GM21723 (cell line): ENCODE measurements around the gene ZNF605.
A peak's percentile ranks its signal among the peaks of the same experiment; 100 is the strongest.
"Not testable (repeated sequence)": the region's sequence is repeated elsewhere in the genome, so short reads cannot be mapped to it uniquely, and the experiment has no call there.

ENCODE experiments used
- ATAC-seq: cut with Tn5 transposase; IDR thresholded peaks from one replicate; pipeline ENCODE4 v1.9.1; 2021; ENCODE audit warnings: mild to moderate bottlenecking, moderate library complexity; ENCODE audit not compliant: unreplicated experiment

ZNF605 gene

DNA sequence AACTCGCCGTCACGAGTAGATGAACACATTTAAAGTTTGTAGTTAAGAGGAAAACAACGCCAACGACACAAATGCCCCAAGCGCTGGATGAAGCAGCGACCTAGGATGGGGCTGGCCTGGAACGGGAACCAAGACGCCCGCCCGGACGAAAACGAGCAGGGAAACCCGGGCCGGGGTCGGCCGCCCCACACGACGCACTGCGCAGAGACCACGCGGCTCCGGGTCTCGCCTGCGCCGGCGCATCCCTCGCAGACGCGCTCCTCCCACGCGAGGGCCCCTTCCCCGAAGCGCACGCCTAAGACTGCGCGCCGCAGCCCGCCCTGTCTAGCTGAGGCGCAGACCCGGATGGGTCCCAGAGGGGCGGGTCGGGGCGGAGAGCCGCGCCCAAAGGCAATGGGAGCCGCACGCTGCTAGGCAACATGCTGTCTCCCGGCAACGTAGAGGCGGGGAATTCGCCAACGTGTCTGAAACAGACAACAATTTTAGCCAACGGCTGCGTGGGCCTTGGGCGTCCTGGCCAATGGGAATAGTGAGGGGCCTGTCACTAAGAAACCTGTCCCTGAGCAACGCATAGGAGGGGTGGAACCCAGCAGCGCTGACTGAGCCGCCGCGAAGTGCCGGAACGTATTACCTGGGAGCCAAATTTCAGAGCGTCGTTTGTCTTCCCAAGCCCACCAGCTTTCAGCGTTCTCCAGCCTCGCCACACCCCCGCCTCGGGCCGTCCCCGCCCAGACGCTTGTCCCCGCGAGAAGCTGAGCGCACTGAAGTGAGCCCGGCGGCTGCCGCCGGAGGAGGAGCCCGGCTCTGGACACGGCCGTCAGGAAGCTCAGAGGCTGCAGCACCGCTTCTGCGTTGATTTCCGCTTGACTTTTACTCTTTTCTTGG lies 47.7 kb downstream of the ZNF605 start:
- ATAC-seq = peak; percentile 97

DNA sequence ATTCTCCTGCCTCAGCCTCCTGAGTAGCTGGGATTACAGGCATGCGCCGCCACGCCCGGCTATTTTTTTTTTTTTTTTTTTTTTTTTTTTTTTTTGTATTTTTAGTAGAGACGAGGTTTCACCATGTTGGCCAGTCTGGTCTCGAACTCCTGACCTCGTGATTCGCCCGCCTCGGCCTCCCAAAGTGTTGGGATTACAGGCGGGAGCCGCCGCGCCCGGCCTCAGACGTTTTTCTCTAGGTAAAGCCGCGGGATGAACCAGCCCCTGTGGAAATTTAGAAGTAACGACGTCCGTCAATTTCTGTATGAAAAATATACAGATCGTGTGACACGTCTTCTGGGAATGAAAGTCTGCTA lies 48.3 kb downstream of the ZNF605 start:
- not testable (repeated sequence) for ATAC-seq

DNA sequence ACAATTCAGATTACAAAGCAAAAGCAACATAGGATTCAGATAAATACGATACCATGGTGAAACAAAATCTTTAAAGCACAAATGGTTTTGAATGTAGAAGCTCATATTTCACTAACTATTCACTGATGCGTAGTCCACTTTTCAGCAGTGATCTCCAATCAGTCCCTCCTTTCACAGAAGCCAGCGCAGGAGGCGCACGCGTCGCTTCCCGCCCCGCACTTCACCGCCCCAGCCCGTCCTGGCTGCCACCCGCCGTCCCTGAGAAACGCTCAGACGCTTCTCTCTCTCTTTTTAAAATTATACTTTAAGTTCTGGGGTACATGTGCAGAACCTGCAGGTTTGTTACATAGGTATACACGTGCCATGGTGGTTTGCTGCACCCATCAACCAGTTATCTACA lies 48.9 kb downstream of the ZNF605 start:
- no peak for ATAC-seq

DNA sequence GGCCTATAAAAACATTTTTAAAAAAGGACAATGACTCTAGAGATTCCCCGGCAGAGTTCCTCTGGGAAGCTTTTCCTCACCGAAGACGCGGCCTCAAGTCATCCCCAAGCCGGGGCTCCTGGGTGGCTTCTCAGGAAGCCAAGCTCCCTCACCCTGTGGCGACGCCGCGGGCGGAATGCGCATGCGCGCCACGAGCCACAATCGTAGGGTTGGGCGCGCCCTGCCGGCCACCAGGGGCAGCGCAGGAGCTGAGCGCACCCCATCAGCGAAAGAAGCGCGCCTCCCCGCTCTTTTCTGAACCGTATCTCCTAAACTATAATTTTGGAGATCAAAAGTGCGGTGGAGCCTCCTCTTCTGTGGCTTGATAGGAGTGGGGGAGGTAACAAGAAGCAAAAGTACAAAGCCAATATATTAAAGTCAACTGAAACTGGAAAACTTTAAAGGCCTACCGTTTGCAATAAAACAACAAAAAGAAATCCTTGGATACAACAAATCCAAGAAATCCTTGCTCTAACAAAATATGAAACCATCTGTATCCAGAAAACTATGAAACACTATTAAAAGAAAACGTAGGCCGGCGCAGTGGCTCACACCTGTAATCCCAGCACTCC lies 51.3 kb downstream of the ZNF605 start:
- no peak for ATAC-seq

DNA sequence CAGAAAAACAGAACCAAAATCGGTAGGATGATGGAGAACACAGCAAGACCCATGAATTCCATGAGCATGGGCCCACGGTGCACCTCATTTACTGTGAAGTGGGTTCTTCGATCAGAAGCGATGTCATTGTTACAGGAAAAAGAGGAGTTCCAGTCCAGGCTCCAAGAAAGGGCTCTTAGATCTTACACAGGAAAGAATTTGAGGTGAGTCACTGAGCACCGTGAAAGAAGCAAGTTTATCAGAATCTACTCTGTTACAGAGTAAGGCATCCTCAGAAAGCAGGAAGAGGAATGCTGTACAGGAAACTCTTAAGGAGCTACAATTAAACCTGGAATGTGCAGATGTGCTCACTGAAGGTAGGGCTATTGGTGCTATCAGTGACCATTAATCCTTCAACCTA lies 57.1 kb downstream of the ZNF605 start:
- ATAC-seq = no peak

DNA sequence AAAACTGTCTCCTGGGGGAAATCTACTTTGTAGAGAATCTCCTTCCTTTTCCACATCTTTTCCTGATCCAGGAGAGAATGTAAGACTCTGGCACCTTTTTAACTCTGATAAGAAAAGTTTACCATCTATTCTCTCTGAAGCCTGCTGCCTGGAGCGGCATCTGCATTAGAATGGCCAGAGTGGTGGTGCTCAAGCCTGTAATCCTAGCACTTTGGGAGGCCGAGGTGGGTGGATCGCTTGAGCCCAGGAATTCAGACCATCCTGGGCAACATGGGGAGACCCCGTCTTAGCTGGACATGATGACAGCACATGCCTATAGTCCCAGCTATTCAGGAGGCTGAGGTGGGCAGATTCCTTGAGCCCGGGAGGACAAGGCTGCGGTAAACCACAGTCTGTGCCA lies 67.3 kb downstream of the ZNF605 start:
- ATAC-seq = no peak

DNA sequence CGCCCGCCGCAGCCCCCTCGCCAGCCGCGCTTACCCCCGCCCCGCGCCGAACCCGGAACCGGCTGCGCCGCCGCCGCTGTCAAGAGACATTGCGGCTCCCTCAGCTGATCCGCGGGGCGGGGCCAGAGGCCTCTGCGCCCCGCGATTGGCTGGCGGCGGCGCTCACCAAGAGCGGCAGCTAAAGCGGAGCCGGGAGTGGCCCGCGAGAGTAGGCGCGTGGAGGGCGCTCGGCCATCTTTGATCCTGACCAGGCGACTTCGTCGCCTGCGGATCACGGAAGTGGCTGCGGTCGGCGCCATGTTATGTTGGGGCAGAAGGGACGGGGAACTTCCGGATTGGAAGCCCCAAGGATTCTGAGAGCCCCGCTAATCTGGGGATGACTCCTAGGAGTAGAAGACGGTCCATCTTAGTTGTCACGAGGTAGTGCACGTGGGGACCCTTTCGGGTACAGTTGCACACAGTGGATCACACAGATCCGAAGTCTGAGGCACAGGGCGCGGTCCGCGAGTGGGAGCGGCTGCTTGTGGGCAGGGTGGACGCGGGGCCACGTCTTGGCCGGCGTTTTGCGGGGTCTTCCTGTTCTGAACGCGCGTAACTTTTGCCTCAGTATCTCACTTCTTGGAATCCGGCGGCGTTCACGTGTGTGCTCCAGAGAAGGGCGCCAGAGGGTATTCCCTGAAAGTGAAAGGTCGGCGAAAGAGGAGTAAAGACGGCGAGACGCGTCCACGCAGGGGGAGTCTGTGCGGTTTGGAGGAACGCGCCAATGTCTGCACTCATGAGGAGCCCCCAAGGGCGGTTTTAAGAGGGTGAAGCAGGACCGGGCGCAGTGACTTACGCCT lies 68.4 kb downstream of the ZNF605 start, which contains the start of gene CHFR:
CHFR (minus strand) TSS at position 93 of the 839 bp plus-strand sequence. CDS start 277 bp downstream, outside the sequence.
- ATAC-seq = peak; percentile 98

DNA sequence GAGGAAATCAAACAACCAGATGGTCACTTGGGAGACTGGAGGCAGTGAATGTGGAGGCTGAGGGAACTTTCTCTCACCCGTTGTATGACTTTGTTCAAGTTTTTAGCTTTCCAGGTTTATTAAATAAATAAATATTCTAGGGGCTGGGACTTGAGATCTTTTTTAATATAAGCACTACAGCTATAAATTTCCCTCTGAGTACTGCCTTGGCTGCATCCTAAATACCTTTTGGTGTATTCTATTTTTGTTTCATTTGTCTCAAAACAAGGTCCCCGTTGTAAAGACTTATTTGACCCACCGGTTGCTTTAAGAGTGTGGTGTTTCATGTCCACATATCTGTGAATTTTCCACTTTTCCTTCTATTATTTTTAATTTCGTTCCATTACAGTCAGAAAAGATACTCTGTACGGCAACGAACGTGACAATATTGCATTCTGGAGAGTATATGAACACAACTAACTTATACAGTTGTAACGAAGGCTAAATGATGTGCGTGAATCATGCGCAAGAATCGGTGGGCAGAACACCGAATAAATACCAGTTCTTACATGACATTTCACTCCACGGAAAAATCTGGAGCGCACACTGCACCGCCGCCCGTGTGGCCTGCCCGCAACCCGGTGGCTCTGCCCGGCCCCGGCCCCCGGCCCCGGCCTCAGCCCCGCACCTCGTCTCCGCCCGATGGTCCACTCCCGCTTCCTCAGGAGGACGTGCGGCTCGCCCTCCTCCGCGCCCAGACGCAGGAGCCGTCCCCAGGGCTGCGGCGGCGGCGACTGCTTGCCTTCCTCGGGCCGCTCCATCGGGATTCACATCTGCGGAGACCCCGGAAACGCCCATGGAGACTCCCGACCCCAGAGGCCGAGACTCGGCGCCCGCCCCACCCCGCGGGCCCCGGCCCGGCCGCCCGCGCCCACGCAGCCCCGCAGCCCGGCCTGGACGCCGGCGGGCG lies 69.3 kb downstream of the ZNF605 start:
- ATAC-seq = peak; percentile 19

DNA sequence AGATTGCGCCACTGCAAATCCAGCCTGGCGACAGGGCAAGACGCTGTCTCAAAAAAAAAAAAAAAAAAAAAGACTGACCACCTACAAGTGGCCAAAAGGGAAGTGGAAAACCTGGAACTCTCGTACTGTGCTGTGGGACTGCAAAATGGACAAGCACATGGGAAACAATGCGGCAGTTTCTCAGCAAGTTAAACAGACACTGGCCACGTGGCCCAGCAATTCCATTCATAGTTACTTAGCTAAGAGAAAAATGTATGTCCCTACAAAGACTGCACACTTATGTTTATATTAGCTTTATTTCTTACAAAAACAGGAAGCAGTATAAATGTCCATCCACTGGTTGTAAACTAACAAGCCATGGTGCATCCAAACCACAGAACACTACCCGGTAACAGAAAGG lies 74.3 kb downstream of the ZNF605 start:
- no peak for ATAC-seq

DNA sequence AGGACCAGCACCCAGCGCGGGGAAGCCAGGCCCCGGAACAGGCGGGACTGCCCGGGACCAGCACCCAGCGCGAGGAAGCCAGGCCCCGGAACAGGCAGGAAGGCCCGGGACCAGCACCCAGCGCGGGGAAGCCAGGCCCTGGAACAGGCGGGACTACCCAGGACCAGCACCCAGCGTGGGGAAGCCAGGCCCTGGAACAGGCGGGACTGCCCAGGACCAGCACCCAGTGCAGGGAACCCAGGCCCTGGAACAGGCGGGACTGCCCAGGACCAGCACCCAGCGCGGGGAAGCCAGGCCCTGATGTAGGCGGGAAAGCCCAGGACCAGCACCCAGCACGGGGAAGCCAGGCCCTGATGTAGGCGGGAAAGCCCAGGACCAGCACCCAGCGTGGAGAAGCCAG lies 81.5 kb downstream of the ZNF605 start:
- not testable (repeated sequence) for ATAC-seq

DNA sequence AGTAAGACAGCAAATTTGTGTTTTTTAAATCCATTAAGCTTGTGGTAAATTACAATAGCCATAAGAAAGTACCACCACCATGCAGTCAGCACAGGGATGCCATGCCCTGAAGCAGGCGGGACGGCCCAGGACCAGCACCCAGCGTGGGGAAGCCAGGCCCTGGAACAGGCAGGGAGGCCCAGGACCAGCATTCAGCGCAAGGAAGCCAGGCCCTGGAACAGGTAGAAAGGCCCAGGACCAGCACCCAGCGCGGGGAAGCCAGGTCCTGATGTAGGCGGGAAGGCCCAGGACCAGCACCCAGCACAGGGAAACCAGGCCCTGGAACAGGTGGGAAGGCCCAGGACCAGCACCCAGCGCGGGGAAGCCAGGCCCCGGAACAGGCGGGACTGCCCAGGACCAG lies 81.9 kb downstream of the ZNF605 start:
- no peak for ATAC-seq

DNA sequence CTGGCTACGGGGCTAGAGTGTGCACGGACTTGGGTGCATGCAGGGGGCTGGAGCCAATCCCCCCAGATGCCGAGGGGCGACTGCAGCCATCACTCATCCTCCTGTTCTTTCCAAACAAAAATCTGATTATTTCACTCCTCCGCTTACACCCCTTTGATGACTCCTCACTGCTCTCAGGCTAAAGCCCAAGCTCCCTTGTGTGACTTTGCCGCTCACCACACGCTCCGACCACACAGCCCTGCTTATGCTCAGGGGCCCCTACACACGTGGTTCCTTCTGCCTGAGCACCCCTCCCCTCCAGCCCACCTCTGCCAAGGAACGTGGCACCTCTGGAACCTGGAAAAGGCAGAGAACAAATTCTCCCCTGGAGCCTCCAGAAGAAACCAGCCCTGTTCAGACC lies 82.4 kb downstream of the ZNF605 start:
- no peak for ATAC-seq

DNA sequence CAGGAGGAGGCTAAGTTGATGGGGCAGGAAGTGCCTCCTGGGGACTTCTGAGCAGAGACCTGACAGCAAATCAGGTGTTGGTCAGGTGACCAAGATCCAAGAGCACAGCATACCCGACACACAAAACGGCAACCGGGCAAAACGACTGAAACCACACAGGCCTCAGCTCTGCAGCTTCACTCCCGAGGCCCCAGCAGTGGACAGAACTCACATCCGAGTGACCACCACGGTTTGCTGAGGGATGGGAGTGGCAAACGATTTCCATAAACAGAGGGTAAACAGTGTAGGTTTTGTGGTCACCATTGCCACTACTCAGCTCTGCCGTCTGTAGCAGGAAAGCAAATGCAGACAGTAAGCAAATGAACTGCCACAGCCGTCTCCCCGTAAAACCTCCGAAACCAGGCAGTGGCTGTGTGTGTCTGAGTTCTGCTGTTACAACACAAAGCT lies 83.1 kb downstream of the ZNF605 start:
- ATAC-seq = no peak

DNA sequence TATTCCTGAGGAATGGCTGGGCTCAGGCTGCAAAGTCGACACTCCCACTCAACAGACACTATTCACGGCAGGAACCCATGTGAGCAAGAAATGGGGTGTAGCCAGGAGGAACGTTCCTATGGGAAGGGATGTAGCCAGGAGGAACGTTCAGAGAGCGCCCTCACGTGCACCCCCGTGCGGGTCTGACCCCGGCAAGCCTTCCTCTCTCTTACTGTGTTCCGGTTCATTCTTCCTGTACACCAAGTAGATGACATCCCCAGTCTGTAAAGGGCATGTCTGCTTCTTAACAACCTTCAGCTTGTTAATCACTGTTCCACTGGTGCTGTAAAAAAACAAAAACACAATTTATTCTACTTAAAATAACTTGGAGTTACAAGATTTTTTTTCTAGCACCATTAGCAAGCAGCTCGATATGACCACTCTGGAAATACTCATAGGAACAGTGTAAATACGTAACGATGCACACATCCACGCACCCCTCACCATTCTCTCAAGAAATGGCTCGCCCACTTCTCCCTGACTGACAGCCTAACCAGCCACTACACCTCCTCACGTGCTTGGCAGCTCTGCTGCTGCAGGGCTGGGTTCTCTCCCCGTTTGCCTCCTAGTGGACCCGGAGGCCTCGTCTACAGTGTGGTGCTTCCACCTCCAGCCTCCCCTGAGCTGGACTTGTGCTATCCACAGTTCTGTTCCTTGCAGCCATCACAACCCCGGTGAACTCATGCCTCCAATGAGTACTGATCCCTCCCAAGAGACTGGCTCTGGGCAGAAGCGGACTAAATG lies 83.8 kb downstream of the ZNF605 start:
- ATAC-seq = no peak

DNA sequence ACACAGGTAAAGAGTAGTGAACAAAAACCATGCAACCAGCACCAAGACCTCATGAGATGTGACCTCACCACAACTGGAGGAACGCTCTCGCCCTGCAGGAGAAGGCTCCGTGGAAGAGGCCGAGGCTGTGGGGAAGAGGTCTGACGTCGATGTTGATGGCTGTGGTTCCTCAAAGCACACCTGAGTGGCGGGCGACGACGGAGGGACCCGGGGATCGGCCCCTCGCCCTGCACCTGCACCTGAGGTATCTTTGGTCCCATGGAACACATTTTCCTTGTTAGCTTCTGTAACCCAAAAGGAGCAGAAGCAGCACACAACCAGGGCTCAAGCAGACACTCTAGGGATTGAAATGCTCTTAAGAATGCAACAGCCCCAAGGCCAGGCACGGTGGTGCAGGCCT lies 86.6 kb downstream of the ZNF605 start:
- ATAC-seq = no peak
